Endothelial cell of umbilical vein (primary cell): ENCODE measurements around the gene MID1IP1.

ENCODE experiments used
- POLR2AphosphoS5 ChIP-seq: IDR thresholded peaks from 2 replicates; pipeline ENCODE4 v1.6.1; 2012; ENCODE audit warnings: low read depth, mild to moderate bottlenecking, control low read depth, low read length, moderate library complexity; ENCODE audit not compliant: insufficient read depth
- TF ChIP-seq, protein P1 (sequence below), 2 donors: IDR thresholded peaks; 1 replicate in 1 of 2; 2 replicates in 1 of 2; pipeline ENCODE4 v1.5.1; 2011; ENCODE audit warnings: low read length in 2 of 2, mild to moderate bottlenecking in 2 of 2, moderate library complexity in 2 of 2, control low read depth in 1 of 2, inconsistent platforms in 1 of 2, low read depth in 1 of 2; ENCODE audit not compliant: insufficient read depth in 1 of 2; ENCODE audit errors: extremely low read depth in 1 of 2
- TF ChIP-seq, protein P2 (sequence below): IDR thresholded peaks from 2 replicates; pipeline ENCODE4 v1.6.1; 2011; ENCODE audit not compliant: insufficient read depth, insufficient read length

DNA sequence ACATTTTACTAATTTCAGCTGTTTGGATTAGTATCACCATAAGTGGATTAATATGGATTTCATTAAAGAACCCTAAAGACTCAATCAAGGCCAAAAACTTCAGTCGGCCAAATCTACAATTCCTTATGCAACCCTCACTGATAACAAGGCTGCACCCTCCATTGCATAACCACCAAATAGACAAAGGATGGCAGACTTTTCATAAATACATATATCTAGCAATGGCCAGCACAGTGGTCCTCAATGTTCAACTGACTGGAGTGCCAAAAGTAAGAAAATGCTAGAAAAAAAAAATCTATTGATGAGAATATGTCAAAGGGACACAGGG is 46.6 kb downstream of the MID1IP1 start:
- TF ChIP-seq, protein P1, sequence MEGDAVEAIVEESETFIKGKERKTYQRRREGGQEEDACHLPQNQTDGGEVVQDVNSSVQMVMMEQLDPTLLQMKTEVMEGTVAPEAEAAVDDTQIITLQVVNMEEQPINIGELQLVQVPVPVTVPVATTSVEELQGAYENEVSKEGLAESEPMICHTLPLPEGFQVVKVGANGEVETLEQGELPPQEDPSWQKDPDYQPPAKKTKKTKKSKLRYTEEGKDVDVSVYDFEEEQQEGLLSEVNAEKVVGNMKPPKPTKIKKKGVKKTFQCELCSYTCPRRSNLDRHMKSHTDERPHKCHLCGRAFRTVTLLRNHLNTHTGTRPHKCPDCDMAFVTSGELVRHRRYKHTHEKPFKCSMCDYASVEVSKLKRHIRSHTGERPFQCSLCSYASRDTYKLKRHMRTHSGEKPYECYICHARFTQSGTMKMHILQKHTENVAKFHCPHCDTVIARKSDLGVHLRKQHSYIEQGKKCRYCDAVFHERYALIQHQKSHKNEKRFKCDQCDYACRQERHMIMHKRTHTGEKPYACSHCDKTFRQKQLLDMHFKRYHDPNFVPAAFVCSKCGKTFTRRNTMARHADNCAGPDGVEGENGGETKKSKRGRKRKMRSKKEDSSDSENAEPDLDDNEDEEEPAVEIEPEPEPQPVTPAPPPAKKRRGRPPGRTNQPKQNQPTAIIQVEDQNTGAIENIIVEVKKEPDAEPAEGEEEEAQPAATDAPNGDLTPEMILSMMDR (IDR thresholded peaks at IDR 0.05; ENCODE audit: extremely low read depth in 1 of 2, insufficient read depth in 1 of 2, low read depth in 1 of 2, low read length in 2 of 2) = no peak
- no peak for TF ChIP-seq POLR2AphosphoS5
- TF ChIP-seq, protein P2, sequence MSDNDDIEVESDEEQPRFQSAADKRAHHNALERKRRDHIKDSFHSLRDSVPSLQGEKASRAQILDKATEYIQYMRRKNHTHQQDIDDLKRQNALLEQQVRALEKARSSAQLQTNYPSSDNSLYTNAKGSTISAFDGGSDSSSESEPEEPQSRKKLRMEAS = no peak
